Fibroblast of peridontal ligament (primary cell): Measurements from ENCODE around the gene PIGQ.

Source experiments
- DNase-seq: peaks from one replicate; pipeline ENCODE4 v3.0.0-alpha.2; 2010; ENCODE audit errors: extremely low read depth

PIGQ gene

GRCh38 chr16:534135-534534 lies 35.6 kb upstream of the PIGQ start:
- no peak for DNase-seq

GRCh38 chr16:534856-535445 lies 34.8 kb upstream of the PIGQ start:
- DNase-seq = no peak

GRCh38 chr16:535446-536405 lies 34.0 kb upstream of the PIGQ start:
- peak; percentile 47 for DNase-seq

- no peak for DNase-seq
These were observed 33.0 kb upstream of the PIGQ start for GRCh38 chr16:536746-537145.

GRCh38 chr16:537415-538335 lies 32.1 kb upstream of the PIGQ start:
- DNase-seq = no peak

- peak; percentile 60 for DNase-seq
These were observed 29.8 kb upstream of the PIGQ start for GRCh38 chr16:539901-540530.

- DNase-seq = no peak
These were observed 29.0 kb upstream of the PIGQ start for GRCh38 chr16:540645-541340.

GRCh38 chr16:543301-544164 lies 26.2 kb upstream of the PIGQ start:
- DNase-seq = no peak

GRCh38 chr16:544517-544916 lies 25.3 kb upstream of the PIGQ start:
- DNase-seq = no peak

- no peak for DNase-seq
These were observed 22.6 kb upstream of the PIGQ start for GRCh38 chr16:546909-547770.

GRCh38 chr16:548586-548985 lies 21.2 kb upstream of the PIGQ start:
- DNase-seq = no peak

- no peak for DNase-seq
These were observed 20.1 kb upstream of the PIGQ start for GRCh38 chr16:549544-550263.

- no peak for DNase-seq
These were observed 18.6 kb upstream of the PIGQ start for GRCh38 chr16:551210-551609.

- DNase-seq = no peak
These were observed 17.6 kb upstream of the PIGQ start for GRCh38 chr16:552171-552570.

- no peak for DNase-seq
These were observed 16.0 kb upstream of the PIGQ start for GRCh38 chr16:553601-554296.

GRCh38 chr16:554297-554621 lies 15.5 kb upstream of the PIGQ start:
- no peak for DNase-seq

GRCh38 chr16:554640-555365 lies 15.0 kb upstream of the PIGQ start:
- DNase-seq = peak; percentile 52
